HG03521 (cell line): ENCODE data around the gene MGRN1.

ENCODE experiments used
- ATAC-seq: cut with Tn5 transposase; IDR thresholded peaks from one replicate; pipeline ENCODE4 v1.9.1; 2021; ENCODE audit warnings: mild to moderate bottlenecking, moderate library complexity; ENCODE audit not compliant: unreplicated experiment

The MGRN1 gene

DNA sequence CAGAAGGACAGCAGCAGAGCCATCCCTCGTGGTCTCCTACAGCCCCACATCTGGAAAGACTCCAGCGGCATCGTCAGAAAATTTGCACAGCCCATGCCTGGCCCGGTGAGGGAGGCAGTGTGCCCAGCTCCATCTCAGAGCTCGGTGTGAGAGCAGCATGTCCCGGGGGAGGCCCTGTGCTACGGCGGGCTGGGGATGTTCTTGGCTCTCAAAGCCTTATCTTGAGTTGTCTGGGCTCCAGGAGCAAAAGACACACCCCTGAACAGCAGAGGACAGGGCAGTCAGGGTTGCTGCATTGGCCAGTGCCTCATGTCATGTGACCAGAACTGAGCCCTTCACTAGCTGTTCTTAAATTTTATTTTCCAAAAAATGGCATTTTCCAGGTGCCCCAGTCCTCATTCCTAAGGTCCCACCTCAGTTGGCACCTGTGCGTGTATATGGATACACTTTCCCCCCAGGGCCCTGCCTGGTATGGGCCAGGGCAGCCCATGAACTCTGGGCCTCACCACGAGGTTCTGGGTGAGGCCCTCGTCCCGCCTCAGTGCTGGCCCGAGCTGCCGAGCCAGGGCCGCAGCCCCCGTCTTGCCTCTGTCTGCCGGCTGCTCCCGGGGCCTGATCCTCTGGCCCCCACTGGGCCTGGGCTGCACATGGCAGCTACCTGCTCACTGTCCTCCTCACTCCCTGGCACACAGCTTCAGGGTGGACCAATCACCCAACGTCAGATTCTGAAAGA, 71.7 kb downstream of the MGRN1 start:
- no peak for ATAC-seq

GRCh38 chr16:4696905-4697847, 72.5 kb downstream of the MGRN1 start:
- ATAC-seq, result no peak

DNA sequence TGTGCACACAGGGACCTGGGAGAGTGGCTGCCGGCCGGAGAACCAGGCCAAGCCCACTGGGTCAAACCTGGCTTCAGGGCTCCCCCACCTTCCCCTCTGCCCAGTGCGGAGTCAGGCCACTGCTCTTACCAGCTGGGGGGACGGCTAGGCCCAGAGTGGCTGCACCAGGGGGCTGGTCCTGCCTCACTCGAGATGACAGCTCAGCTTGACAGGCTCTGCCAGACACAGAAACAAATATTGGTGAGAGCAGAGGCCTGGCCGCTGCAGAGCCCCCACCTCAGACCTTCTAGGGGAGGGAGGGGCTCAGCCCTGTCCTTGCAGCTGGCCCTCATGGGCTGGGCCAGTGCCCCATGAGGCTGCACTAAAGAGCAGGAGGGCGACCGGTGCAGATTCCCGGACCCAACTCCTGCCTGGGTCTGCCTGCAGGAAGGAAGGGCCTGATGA, 73.2 kb downstream of the MGRN1 start:
- ATAC-seq, result no peak

DNA sequence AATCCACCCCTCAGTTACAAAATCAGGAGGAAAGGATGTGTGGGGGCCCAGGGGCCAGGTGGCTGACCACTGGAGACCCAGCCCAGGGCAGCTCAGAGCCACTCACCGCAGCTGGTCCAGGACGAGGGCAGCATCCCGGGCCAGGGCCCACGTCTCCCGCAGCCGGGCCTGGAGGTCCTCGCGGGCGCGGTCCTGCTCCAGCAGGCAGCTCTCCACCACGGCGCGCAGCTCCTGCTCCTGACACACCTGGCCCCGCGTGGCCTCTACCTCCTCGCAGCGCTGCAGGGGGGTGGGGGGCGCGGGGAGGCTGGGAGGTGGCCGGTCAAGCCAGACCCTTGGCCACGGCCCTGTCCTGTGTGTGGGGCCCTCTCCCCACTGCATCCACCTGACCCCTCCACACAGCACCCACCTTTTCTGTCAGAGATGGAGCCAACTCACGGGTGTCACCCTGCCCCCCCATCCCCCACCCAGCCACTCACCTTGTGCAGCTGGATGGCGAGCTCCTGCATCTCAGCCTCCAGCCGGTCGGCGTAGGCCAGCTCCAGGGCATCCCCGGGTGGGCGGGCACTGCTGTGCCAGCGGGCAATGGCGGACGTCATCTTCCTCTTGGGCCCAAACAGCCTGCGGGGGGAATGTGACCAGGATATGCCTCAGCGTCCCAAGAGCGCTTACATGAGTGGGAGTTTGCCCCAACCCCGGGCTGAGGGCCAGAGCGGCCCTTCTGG, 73.9 kb downstream of the MGRN1 start:
- ATAC-seq, result no peak

DNA sequence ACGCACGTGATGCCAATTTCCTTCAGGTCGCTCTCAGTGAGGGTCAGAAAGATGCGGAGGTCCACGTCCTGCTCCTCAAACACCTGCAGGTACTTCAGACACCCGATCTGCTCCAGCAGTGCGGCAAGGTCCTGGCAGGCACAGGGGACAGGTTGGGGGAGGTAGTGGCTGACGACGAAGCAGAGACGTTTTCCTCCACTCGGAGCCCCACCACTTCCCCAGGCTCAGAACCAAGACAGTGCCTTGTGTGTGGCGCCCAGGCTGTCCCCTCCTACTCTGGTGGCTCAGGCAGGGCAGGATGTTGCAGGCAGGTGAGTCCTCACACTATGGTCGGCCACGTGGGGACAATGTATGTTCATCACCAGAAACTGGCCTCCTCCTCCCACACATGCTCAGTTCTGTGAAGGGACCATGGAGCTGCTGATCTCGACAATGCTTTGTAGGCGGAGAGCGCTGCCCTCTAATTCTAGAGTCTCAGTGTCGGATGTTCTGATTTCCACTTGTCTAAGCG, 74.5 kb downstream of the MGRN1 start:
- ATAC-seq, result no peak

- no peak for ATAC-seq
Observed at GRCh38 chr16:4700380-4700996, 75.9 kb downstream of the MGRN1 start.

GRCh38 chr16:4700997-4701743, 76.5 kb downstream of the MGRN1 start:
- no peak for ATAC-seq

DNA sequence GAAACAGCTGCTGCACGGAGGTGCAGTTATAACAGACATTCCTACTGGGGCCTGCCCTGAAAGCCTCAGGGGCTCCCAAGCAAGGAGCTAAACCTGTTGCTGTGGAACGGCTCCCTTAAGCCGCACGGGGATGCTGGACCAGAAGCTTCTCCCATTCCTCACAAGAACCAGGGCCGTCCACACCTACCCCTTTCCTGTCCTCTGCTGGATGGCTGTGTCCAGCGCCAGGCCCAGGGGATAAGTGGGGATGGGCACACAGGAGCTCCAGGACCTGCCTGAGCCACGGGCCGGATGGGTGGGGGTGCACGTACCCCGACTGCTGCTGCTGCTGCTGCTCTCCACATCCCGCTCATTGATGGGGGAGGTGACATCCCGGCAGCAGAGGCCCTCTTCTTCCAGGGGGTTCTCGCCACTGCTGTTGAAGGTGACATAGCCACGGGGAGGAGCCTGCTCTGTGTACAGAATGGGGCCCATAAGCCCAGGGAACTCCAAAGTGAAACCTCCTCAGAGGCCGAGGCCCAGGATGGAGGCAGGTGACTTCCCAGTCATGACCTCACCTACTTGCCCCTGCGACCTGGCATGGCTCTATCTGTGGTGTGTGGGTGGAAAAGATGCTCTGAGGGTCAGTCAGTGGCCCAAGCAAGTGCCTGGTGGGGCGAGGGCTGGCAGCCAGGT, 77.3 kb downstream of the MGRN1 start:
- ATAC-seq, result no peak

GRCh38 chr16:4702466-4702808, 77.8 kb downstream of the MGRN1 start:
- no peak for ATAC-seq

DNA sequence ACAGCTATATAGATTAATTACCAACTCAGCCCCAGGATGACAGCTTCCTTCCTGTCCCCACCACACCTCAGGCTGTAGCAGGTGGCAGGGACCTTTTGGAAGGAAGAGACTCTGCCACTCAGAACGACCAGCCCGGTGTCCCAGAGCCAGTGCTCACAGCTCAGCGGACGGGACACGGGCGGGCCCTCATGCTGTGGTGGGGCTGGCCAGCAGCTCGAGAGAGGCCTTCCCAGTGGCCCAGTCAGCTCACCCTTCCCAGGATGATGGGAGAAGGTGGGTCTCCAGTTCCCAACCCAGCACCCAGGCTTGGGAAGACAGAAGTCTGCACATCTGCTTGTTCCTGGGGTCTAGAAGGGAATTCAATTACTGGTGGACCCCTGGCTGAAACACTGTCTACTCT, 79.3 kb downstream of the MGRN1 start:
- no peak for ATAC-seq

GRCh38 chr16:4704491-4704890, 79.9 kb downstream of the MGRN1 start:
- no peak for ATAC-seq

- no peak for ATAC-seq
Observed at GRCh38 chr16:4704913-4705312, 80.3 kb downstream of the MGRN1 start.

- no peak for ATAC-seq
Observed at GRCh38 chr16:4706871-4707270, 82.2 kb downstream of the MGRN1 start.

GRCh38 chr16:4709481-4709880, 84.9 kb downstream of the MGRN1 start:
- no peak for ATAC-seq

GRCh38 chr16:4713663-4714501, 89.3 kb downstream of the MGRN1 start:
- ATAC-seq, result no peak

DNA sequence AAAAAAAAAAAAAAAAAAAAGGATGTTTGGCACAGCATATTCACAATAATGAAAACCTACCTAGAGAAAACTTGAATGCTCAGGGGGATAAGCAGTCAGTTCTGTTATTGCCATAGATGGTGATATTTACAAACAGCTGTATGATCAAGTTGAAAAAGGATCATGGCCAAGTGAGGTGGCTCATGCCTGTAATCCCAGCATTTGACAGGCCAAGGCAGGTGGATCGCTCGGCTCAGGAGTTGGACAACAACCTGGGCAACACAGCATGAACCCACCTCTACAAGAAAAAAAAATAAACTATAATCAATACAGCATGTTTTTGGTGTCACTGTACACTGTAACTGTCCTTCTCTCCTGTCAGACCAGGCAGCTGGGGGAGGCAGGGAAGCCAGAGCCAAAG, 90.4 kb downstream of the MGRN1 start:
- no peak for ATAC-seq

DNA sequence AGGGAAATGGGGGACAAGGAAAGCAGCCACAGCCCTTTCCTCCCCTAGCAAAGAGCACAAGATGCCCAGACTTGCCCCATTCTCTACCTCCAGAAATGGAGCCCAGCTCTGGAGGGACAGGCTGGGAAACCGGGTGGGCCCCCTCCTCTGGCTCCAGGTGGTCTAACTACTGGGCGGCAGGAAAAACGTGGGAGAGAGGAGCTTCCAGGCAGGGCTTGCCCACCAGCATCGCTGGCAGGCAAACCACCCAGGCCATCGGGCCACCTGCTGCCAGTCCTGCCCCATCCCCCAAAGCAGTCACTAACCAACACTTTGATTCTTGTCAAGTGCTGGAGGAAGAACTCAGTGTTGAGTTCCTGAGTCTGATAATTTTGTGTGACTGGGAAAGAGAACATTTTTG, 93.8 kb downstream of the MGRN1 start:
- no peak for ATAC-seq

DNA sequence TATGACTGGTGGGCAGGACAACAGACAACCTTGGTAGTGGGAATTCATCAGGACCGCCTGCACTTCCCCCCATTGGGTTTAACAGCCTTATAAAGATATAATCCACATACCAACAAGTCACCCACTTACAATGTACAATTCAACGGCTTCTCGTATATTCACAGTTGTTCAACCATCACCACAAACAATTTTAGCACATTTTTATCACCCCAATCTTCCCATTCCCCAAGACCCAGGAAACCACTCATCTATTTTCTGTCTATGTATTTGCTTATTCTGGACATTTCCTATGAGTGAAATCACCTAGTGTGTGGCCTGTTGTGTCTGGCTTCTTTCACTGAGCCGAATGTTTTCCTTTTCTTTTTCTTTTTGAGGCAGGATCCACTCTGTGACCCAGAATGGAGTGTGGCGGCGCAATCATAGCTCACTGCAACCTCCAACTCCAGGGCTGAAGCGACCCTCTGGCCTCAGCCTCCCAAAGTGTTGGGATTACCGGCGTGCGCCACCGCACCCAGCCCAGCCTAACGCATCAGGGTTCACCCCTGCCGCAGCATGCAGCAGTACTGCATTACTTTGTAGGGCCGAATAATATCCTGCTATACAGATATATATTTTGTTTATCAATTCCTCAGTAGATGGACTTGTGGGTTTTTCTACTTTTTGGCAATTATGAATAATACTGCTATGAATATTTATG, 98.6 kb downstream of the MGRN1 start:
- no peak for ATAC-seq
